Measurements from ENCODE around the gene KRT10.

The KRT10 gene

DNA sequence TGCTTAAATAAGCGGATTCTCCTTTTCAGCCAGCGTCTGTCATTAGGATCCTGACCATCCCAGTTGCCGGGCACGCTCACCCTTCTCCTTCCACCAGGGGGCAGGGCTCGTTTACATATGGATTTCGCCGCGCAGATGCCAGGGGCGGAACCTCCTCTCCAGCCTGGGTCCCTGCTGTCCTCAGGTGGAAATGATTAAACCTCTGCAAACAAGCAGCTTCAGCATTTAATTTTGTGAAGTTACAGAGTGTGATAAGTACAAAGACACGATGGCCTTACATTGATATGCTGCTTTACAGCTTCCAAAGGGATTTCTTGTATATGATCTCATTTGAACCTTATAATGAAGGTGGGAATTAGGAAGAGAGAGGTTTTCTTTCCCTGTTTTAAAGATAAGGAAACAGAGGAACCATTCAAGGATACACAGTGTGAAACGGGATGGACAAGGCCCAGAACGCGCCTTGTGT is 18.8 kb downstream of the KRT10 start:
- peak; percentile 11 for DNase-seq (ENCODE audit: low spot score)

DNA sequence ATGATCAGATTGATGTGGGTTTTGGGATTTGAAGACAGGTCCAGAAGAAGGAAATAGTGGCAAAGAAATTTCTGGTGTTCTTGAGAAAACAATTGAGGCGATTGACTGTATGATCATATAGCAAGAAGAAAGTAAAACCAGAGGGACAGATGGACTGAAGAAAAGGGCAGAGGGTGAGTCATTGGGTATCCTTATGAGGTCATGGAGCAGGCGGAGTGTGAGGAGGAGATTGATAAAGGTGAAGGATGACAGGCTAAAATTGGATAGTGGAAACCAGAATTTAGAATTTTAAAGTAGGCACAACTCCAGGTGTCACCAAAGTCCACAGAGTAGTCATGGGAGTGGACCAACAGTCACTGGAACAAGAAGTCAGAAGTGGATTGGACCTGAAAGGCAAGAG is 21.3 kb downstream of the KRT10 start:
- DNase-seq (ENCODE audit: low spot score) = no peak

DNA sequence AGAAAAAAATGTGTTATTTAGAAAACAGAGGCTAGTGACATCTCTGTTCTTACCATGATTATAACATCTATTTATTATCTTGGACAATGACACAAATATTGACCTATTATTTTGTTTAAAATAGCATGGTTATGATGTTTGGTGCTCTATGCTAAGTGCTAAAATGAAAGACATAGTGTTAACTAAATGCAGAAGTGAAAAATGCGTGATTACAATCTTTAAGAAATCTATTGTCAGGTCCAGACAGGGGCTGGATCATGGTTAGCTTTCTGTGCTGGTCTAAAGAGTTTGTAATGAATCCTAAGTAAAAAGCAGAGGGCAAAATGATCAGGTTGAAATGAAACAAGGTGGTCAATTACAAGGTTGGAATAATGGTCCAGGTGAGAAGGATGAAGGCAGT is 22.0 kb downstream of the KRT10 start:
- DNase-seq (ENCODE audit: low spot score) = no peak

DNA sequence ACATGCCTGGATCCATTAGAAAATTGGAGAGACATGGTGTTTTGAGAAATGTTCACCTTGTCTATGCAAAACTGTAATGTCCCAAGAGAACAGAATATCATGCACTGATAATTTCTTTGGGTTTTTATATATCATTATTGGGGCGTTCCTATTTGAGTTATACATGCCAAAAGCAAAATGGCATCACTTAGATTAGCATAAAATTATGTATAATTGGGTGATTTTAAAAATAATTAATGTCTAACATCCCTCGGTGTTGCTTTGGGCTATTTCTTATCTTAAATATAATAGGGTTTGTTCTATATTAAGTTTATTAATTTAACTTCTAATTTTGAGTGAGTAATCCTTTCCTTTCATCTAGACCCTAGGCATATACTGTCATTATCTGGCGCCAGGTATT is 22.6 kb downstream of the KRT10 start, which contains the start of gene KRT28:
Gene KRT28, minus strand, starts transcription at position 101 of the 400 bp plus-strand sequence. Its CDS starts 66 bp downstream, at position 35.
- DNase-seq (ENCODE audit: low spot score) = no peak

DNA sequence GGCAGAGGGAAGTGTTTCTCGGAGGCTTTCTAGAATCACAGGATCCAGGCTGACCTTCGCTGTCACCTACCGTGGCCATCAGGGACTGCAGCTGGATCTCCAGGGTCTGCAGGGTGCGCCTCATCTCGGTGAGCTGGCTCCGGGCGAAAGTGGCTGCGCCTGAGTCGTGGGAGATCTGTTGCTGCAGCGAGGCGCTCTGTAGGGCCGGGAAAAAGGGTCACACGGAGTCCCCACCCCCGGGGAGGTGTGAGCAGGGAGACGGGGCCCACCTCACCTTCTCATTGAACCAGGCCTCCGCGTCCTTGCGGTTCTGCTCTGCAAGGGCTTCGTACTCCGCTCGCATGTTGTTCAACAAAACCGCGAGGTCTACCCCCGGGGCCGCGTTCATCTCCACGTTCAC is 25.6 kb downstream of the KRT10 start:
- DNase-seq (ENCODE audit: low spot score) = no peak

DNA sequence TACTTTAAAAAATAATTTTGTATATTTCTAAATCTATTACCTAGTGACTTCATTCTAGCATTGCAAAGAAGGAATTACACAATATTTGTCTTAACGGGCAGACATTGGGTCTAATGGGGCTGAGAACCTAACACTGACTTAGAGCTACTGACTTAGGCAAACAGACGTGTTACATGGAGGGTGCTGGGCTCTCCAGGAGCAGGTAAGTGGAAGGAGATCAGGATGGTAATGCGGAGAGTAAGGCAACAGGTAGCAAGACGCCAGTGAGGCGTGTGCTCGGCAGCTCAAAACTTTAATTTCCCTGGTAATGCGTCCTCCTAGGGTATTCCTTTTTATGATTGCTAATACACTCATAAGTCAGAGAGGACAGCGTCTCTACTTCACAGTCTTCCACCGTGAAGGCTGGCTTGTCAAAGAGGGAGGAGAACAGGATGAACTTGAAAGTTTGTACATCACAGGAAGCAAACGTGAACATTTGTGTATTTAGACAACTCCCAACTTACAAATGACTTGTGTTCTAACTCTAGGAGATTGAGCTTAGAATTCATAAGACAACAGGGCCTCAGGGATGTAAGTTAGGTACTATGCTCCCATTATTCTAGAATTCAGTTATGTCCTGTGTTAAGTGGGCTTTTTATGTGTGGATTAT is 27.3 kb downstream of the KRT10 start:
- no peak for DNase-seq (ENCODE audit: low spot score)

DNA sequence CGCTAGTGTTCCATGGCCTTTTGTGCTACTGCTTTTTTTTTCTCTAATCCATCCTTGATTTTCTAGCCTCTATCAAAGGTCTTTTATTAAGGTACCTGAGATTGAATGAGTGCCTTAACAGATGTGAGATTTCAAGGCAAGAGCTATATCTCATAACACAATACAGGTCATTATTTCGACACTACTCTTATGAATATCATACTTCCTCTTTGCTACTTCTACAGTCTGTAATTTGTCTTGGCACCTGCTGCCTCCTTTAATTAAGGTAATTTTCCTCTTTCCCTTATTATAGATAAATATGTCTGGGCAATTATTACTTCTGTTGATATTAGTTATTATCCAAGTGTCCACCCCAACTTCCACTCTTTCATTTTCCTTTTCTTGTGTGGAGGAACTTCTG is 27.9 kb downstream of the KRT10 start:
- DNase-seq (ENCODE audit: low spot score) = no peak

DNA sequence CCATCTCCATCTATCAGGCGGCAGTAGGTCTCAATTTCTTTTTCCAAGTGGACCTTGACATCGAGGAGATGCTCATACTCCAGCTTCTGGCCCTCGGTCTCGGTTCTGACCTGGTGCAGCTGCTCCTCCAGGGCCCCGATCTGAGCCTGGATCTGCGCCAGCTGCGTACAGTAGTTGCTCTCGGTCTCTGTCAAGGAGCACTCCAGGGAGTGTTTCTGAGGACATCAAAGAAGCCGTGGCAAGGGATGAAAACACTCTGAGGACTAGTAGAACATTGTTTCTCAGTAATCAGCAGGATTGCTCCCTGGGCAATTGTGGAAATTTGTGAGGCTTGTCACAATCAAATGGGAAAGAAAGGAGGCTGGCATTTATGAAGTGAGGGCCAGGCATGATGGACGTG is 28.6 kb downstream of the KRT10 start:
- DNase-seq (ENCODE audit: low spot score) = no peak

DNA sequence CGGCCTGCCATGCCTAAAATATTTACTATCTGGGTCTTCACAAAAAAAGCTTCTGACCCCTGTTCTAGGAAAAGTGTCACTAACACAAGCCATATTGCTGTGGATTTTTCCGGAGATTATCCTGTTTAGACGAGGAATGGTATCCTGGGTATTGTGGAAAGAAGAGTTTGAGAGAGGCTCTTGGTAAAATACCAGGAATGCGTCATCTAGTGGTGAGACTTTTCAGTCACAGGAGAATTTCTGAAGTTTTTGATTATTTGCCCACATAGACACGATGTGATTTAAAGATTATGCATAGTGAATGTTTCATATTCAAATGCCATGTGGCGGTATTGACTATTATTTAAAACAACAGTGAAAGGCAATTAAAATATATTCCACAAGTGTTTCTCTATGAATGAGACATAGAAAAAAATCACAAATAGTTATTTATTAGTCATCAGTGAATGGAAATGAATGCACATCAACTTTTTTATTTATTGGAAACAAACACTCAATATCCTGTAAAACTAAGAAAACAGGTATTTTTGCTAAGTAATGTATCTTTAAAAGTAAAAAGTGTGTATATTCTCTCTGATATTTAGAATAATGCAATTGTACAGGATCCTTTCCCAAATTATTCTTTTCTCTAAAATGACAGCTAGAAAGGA is 30.5 kb downstream of the KRT10 start:
- peak; percentile 5 for DNase-seq (ENCODE audit: low spot score)

DNA sequence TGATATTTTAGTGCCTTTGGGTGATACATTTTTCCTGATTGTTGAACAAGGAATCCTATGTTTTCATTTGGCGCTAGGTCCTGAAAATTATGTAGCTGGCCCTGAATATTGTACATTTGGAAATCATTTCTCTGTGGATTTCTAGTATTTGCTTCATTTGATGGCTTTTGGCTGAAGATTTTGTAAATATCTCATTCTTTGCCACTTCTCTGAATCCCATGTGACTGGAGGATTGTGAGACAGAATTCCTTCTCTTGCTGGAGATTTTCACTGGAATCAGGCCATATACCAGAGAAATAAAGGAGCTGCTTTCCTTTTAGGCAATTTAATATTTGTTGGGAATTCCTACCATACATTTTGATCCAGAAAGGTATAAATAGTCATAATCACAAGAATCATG is 31.3 kb downstream of the KRT10 start:
- DNase-seq (ENCODE audit: low spot score) = no peak

DNA sequence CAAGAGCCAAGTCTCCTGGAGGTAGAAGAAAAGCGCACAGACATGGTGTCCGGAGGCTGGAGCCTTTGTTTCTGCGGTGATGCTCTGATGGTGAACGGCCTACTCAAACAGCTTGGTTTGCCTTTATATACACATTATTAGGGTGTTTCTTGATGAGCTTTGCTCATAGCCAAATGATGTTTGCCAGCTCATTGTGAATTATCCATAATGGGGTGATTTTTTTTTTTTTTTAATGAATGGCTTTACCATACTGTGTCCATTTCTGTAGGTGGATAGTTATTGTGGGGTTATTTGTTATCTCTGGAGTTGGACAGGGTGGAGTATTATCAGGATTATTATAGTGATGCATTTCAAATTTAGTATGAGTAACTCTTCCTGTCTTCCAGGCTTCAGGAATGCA is 40.0 kb downstream of the KRT10 start, which contains the start of gene KRT27:
Gene KRT27, minus strand, starts transcription at position 101 of the 400 bp plus-strand sequence. Its CDS starts 57 bp downstream, at position 44.
- no peak for DNase-seq (ENCODE audit: low spot score)

DNA sequence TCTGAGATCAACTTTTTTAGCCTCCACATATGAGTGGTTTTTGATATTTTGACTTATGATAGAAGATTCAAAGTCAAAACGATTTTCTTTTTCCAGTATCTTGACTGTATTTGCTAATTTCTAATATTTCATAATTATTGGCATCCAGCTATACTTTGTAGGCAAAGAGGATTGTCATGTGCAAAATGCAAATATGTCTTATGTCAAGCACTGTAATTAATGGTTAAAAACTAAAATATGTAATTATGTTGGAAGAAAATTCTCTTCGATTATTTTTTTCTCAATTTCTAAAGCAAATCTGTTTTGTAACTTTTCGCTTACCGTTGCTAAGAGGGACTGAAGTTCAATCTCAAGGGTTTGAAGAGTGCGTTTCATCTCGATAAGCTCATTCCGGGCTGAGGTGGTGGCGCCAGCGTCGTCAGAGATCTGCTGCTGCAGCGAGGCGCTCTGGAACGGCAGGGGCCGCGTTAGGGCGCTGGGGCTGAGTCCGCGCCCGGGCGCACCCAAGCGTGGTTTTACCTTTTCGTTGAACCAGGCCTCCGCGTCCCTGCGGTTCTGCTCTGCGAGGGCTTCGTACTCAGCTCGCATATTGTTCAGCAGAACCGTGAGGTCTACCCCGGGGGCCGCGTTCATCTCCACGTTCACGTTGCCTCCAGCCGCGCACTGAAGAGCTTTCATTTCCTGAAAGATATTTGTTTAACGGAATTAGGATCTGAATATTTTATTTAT is 43.1 kb downstream of the KRT10 start:
- no peak for DNase-seq (ENCODE audit: low spot score)

DNA sequence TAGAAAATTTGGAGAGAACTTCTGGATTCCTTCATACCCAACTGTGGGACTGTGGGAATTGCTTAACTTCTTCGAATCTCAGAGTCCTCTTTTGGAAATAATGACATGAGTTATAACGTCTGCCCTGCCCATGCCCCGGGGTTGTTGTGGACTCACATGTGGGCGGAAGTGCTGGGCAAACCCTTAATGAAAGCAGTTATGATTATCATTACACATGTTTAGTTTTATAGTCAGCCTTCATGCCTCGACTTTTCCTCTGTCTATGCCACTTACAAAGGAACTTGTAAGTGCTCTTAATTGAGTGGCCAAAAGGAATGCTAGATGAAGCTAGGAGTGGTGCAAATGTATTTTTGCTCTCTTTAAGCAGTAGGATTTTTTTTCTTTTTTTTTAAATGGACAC is 44.0 kb downstream of the KRT10 start:
- no peak for DNase-seq (ENCODE audit: low spot score)

DNA sequence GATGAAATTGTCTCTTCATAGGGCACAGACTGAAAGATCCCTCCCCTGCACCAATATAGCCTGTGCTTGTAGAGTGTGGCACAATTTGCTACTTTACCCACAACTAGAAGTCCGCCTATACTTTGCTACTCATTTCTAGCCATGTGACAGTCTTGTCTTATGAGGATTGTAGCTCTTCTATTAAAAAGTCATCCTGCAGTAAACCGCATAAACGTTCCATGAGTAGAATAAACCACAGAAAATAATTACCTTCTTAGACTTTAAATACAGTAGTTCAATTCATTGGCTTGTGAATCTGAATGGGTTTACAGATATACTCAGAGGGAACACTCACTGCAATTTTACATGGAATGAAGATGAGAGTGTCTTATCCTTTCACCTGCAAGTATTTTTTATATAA is 44.4 kb downstream of the KRT10 start:
- DNase-seq (ENCODE audit: low spot score) = no peak

DNA sequence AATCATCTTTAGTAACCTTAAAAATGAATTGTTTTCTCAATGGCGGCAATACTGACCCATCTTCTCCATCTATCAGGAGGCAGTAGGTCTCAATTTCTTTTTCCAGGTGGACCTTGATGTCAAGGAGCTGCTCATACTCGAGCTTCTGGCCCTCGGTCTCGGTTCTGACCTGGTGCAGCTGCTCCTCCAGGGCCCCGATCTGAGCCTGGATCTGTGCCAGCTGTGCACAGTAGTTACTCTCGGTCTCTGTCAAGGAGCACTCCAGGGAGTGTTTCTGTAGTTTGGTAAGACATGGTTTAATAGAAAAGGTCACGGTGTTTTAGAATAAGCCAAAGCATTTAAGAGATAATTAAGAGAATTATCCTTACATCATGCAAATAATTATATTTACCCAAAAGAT is 45.0 kb downstream of the KRT10 start:
- no peak for DNase-seq (ENCODE audit: low spot score)

DNA sequence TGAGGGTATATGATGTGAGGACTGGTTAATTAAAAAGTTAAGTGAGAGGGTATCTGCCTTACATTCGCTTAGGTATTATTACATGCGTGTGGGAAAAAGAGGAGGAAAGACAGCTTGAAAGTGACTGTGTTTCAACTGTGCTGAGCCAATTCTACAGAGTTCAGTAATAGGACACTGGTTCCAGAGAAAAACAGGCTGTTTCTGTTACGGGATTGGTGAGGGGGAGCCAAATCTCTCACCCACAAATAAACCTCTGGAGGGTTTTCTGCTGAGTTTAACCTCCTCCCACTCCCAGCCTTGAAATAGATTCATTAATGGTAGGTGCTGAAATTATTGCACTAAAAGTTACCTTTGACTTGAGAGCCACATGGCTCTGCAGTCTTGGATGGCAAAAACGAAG is 46.5 kb downstream of the KRT10 start:
- no peak for DNase-seq (ENCODE audit: low spot score)

DNA sequence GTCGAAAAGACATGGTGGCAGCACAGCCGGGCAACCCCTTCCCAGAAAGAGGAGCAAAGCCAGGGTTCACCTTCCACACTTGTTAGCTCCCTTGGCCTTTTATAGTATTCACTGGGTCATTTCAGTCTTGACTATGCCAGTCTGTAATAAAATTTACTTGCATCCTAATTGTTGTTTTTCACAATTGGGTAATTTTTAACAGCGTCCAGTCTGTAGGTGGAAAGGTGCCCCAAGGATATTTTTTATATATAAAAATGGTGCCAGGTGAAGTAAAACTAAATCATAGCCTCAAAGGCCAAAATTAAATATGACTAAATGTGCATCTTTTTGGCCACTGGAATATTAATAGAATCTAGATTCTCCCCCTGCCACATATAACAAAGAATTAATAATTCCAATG is 50.3 kb downstream of the KRT10 start, which contains the start of gene KRT26:
Gene KRT26, minus strand, starts transcription at position 101 of the 400 bp plus-strand sequence. Its CDS starts 88 bp downstream, at position 13.
- no peak for DNase-seq (ENCODE audit: low spot score)
